ENCODE results near the gene TSPAN5.
"Not testable (repeated sequence)": the region's sequence is repeated elsewhere in the genome, so short reads cannot be mapped to it uniquely, and the experiment has no call there.

Gene TSPAN5

DNA sequence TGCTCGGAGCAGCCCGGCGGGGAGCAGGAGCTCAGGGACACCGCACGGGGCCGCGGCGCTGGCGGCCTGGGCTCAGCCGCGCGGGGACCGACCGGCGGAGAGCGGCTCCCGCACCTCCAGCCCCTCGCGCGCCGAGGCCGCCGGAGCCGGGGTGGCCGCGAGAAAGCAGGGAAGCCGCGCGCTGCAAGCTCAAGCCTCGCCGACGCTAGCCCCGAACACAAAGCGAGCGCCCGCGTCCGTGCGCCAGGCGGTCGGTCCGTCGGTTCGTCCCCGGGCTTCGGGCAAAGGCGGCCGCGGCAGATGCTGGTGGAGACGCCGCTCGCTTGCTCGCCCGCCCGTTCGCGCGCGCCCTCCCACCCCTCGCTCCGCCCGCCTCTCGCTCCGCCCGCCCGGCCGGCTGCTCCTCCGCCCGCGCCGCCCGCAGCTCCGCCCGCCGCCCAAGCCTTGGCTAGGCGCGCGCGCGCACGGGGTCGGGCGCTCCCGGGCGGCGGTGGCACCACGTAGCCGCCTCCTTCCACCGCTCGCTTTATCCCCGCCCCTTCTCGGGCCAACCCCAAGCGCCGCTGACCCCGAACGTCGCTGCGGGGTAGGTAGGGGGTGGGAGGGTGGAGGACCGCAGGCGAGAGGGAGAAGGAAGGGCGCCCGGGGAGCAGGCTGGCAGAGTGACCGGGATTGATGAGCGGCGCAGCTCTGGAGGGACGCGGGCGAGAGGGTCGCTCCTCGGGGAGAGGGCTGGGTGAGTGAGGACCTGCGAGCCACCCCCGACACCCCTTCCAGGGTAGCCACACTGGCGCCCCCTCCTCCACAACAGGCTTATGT is at the start of gene TSPAN5:
Gene TSPAN5 (minus strand): TSS at position 325 of the 819 bp plus-strand sequence.
- TF ChIP-seq CTCF (IDR thresholded peaks at IDR 0.05; ENCODE audit: borderline replicate concordance, insufficient read depth, low read depth, low read length) = no peak
- peak within 1 kb of the TSS; percentile 12 for H3K4me3 ChIP-seq (ENCODE audit: low read depth, low read length)

- no peak for TF ChIP-seq CTCF (IDR thresholded peaks at IDR 0.05; ENCODE audit: borderline replicate concordance, insufficient read depth, low read depth, low read length)
- no peak overlapping the region for H3K4me3 ChIP-seq (ENCODE audit: low read depth, low read length)
These were observed 48.5 kb upstream of the TSPAN5 start for GRCh38 chr4:98706935-98707334.

- TF ChIP-seq CTCF (IDR thresholded peaks at IDR 0.05; ENCODE audit: borderline replicate concordance, insufficient read depth, low read depth, low read length) = no peak
These were observed 47.9 kb upstream of the TSPAN5 start for GRCh38 chr4:98706200-98706813.

DNA sequence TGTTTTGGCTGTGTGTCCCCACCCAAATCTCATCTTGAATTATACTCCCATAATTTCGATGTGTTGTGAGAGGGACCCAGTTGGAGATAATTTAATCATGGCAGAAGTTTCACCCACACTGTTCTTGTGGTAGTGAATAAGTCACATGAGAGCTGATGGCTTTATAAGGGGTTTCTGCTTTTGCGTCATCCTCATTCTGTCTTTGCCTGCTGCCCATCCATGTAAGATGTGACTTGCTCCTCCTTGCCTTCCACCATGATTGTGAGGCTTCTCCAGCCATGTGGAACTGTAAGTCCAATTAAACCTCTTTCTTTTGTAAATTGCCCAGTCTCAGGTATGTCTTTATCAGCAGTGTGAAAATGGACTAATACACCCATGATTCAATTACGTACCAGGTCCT is 47.2 kb upstream of the TSPAN5 start:
- not testable (repeated sequence) for H3K4me3 ChIP-seq (ENCODE audit: low read depth, low read length)

More at GRCh38 chr4:98706200-98706813, 47.9 kb upstream of the TSPAN5 start:
- H3K4me3 ChIP-seq (ENCODE audit: low read depth, low read length) = no peak overlapping the region

GRCh38 chr4:98700656-98701055 is 42.2 kb upstream of the TSPAN5 start:
- no peak overlapping the region for H3K4me3 ChIP-seq (ENCODE audit: low read depth, low read length)
- TF ChIP-seq CTCF (IDR thresholded peaks at IDR 0.05; ENCODE audit: borderline replicate concordance, insufficient read depth, low read depth, low read length) = no peak

- no peak for TF ChIP-seq CTCF (IDR thresholded peaks at IDR 0.05; ENCODE audit: borderline replicate concordance, insufficient read depth, low read depth, low read length)
- H3K4me3 ChIP-seq (ENCODE audit: low read depth, low read length) = no peak overlapping the region
These were observed 35.7 kb upstream of the TSPAN5 start for GRCh38 chr4:98694076-98694475.

GRCh38 chr4:98692411-98692810 is 34.0 kb upstream of the TSPAN5 start:
- H3K4me3 ChIP-seq (ENCODE audit: low read depth, low read length) = no peak overlapping the region
- TF ChIP-seq CTCF (IDR thresholded peaks at IDR 0.05; ENCODE audit: borderline replicate concordance, insufficient read depth, low read depth, low read length) = no peak

Measured in GM12875 (cell line).